DMS114 treated with DMSO at 0.1 percent for 48 hours (cell line): ENCODE results near the gene RERE.

Source experiments
- DNase-seq: peaks from one replicate; lab custom pipeline; 2025; ENCODE audit not compliant: unreplicated experiment; lab: John Stamatoyannopoulos, UW

RERE gene

DNA sequence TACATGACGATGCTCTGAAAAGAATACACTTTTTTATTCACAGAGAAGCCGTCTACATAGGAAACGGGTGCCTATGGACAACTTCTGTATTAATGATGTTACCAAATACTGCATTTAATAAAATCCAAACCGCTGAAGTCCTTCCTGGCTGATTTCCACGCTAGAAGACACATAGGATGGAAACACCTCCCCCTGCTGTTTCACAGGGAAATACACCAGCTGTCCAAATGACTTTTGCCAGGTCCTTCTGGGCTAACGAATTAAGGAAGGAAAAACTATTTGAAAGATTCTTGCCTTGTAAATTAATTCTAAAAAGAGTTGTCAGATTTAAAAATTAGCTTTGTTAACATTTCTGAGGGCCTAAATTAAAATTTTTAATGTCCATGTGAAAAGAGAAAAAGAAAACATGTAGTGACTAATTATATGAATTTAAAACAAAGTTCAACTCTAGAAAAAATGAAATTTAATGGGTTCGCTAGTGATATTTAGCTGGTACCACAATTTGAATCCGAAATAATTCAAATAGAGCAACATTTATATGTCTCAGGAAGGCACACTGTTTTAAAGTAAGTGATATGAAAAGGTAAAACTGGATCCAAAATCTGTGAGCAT, 146.0 kb downstream of the RERE start:
- peak; percentile 37 for DNase-seq

DNA sequence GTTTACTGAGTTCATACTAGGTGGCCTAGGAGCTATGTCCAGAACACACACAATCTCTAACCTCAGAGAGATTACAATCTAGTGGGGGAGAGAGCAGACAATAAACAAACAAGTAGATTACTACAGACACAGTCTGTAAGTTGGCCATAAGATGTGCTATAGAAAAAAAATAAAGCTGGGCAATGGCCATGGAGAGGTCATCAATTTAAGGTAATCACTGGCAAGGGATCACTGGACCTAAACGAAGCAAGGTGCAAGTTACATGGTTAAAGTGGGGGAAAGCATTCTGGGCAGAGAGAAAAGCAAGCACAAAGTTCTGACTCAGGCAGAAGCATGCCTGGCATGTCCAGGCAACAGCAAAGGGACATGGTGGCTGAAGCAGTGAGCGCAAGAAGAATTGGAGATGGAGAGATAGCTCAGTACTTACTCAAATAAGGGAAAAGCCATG, 147.0 kb downstream of the RERE start:
- DNase-seq = no peak

DNA sequence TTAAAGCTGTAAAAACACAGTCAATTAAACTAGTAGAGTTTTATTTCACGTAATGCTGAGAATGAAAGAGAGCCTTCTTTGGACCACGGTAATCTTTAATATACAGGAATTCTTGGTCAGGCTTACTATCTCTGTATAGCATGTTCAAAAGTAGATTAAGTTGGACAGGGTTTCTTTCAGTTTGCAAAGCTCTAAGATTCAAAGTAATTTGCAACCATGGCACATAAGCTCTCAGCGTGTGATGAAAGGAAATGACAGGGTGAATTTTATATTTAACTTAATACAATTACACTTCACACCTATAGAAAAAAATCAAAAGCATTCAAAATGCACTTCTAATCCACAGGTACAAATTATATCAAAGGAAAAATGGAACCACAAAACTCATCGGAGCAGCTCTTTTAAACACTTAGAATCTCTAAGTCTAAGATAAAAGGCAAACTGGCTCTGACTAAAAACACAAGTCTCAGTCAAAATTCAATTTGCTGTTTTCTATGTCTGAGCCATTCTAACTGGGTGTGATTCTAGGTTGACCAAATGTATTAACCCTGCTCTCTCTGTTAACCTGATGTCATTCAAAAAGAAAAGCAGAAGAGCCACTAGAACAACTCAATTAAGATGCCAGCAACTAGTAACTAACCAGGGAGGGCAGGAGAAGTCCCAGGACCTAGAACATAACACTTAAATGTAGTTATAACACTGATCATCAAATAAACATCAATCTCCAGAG, 147.7 kb downstream of the RERE start:
- no peak for DNase-seq

DNA sequence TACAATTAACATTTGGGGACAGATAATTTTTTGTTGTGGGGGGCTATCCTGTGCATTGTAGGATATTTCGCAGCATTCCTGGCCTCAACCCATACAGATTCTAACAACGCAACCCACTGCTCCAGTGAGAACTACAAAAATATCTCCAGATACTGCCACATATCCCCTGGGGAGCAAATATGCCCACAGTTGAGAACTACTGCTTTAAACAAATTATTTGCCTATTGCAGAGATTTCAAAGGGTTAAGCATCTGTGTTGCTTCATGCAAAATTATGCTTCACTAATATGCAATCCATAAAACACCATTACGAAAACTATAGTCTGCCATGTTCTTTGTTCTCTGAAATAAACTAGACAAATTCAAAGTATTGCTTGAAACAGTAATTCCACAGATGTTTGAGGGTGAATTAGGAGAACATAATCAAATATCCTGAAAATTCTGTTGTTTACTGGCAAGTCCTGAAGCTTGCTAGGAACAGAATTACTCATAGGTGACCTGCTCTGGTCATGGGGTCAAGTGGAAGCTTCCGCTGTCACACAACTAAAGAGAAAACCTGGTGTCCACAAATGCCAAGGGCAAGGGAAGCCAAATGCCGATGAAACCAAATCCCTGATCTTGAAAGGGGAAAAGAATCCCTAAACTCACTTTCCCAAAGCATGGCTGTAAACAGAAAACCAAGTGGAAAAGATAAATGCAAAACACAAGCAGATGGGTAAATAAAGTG, 149.4 kb downstream of the RERE start:
- no peak for DNase-seq

DNA sequence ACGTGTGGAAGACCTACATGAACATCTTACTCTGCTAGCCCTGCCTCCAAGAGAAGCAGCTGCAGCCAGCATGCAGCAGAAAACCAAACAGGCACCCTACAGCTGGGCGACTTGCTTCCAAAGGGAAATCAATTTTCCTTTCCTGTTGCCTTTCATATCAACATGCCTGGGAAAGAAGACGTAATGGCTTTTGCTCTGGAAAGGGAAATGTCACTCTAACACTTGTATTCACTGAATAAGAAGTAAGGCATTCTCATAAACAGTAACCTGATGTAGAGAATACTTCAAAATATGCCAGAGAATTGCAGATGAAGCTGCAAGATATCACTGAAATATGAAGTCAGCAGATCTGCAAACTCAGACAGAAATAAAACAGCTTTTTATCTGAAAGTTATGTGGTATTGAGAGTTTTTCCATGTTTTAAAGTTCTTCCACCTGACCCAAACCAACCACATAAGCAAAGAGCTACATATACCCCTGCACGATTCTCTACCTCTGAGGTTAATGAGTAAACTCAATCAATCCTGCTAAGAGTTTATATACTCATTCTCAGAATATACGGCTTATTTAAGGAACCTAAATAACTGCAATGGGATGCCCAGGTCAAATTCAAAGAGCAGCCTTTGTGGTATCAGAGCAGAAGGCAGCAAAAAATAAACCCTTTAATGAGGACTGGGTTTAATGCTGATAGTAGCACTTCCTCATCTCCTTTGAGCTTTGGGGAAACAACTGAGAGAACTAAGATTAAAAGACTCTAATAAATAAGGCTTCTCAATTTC, 150.9 kb downstream of the RERE start:
- DNase-seq = no peak

DNA sequence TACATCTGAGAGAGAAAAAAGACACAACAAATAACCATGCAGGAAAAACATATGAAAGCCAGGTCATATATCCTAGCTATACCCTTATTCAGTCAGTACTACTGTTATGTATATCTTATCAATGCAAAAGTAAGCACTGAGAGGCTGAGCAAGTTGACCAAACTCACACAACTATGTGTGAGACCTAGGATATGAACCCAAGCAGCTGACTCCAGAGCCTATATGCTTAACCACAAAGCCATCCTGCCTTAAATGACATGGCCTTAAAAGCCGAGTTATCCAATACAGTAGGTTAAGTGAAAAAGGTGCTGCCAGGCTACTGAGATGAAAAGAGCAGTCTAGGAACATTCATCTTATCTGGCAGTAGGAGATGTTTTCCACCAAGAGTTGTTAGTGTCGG, 151.6 kb downstream of the RERE start:
- DNase-seq = no peak

DNA sequence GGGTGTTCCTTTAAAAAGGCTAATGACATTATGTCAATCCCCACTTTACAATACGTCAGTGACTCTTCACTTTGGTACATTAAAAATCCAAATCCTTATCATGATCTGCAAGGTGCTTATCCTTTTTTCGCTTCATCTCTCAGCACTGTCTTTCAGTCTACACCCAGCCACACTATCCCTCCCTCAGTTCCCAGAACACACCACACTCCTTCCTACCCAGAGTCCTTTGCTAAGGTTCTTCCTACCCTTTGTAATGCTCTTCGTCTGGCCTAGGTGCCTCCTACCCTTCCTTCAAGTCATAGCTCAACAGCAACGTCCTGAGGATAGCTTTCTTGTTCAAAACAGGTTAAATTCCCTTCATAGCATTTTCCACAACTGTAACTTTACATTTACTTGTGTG, 152.6 kb downstream of the RERE start:
- no peak for DNase-seq

DNA sequence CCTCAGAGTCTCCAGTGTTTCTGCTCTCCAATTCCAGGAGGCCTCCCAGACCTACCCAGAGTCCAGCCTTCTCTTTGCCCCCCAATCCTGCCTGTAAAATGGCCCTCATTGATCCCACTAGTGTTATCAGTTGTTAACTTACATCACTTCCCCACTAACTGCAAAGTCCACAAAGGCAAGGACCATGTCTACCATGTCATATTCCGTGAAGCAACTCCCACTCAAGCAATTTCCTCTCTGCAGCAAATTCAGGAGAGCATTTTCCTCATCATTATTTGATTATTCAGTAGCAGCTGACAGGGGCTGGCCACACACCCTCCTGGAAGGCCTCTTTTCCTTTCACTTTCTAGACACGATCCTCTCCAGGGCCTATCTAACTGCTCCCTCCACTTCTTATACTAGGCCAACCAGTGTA, 153.5 kb downstream of the RERE start:
- DNase-seq = no peak

DNA sequence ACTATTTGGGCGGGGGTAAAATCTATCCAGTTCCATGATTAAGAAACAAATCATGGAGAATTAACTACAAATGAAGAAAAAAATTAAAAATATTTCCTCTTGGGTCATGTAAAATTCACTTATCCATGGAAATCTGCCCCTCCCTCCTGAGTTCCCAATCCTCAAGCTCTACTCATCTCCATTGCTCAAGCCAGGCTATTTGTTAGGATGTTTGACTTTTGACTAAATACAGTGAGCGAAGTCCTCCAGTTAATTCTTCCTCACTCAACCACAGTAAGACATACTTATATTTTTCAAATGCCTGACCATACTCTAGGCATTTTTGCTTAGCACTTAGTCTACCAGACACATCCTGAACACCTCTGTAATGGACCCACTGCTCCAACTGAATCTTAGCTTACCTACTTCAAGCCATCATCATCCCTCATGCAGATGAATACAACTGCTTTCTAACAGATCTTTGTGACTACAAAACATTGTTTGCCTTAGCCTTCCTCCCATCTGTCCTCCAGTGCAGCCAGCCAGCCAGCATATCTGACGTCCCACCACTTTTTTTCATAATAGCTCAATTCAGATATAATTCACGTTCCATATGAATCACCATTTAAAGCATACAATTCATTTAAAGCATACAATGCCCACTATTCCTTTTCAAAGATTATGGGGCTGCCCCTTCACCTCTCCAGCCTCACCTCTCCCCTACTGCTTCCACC, 154.2 kb downstream of the RERE start:
- DNase-seq = no peak

DNA sequence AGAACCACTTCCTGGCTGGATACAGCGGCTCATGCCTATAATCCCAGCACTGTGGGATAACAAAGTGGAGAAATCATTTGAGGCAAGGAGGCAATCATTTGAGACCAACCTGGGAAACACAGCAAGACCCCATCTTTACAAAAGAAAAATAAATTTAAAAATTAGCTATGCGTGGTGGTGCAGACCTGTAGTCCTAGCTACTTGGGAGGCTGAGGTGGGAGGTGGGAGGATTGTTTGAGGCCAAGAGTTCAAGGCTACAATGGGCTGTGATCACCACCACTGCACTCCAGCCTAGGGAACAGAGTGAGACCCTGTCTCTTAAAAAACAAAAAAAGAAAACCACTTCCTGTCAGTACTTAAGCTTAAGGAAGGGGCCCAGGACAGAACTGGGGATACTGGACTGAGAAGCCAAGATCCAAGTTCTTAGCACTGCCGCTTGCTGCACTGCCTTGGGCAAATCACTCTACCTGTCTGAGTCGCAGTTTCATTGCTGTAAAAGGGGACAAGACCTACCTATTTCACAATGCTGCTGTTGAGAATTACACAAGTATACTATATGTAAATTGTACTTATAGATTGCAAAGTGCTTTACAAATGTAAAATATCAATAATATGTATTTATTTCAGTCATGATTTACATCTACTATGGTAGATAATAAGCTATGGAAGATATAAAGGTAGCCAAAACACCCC, 154.9 kb downstream of the RERE start:
- DNase-seq = no peak

DNA sequence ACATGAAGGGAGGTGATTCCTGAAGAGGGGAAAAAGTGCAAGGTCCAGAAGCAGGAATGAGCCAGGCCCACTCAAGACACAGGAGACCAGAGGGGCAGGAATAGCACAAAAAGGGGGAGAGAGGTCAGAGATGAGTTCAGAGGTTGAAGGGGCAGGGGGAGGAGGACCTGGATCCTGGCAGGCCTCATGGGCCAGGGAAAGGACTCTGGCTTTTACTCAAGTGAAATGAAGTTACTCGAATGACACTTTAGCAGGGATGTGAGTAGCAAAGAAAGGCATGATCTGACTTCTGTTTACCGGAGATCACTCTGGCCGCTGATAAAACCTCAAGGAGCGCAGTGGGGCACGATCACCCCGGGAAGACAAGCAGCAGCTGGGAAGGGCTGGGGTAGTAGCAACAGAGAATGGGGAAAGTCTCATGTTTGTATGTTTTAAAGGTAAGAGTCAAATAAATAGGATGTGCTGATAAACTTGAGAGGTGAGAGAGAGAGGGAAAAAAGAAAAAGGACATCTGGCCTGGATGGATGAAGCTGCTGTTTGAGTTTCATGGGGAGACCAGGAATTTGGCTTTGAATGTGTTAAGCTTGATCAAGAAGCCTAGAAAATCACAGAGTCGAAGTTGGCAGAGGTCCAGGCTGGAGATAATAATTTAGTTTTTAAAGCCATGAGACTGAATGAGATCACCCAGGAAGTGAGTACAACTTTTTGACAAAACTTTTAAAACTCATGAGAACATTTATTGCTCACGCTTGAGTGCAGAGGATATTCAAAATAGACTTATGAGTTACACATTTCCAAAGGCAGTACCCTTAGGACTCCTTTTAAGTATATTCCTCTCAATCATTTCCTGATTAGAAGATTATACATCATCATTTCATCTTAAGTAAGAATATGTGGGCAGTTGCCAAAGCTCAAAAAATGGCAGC, 156.0 kb downstream of the RERE start:
- no peak for DNase-seq

DNA sequence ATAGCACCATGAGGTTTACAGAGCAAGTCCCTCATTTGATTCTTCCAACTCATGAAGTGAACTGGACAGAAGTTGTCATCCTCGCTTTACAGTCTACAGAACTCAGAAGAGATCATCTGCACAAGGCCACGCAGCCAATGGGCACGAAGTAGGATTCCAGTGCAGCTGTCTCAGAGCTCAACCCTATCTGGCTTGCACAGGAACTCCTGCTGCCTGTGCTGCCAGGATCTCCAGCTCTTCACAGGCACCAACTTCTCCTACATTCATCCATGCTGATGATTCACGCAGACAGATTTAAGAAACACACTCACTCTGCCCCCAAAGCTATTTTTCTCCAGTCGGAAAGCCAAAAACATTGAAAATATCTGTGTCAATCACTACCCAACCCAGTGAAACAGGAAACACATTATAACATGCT, 157.0 kb downstream of the RERE start:
- DNase-seq = no peak

DNA sequence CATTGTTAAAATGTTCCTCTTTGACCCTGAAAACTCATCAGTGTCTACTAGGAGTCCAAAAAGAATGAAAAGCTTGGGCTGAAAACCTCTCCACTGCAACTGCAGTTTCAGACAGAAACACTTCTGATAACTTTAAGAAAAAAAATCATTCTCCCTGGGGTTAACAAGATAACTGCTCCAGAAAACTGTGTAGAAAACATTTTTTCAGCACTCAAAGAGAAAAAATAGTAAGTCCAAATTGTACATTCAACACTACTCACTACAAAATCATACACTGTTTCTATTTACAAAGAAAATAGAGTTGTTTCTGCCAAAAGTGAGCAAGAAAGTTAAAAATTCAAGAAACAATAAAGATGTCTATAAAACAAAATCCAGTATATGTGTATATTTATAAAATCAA, 157.8 kb downstream of the RERE start:
- DNase-seq = no peak

DNA sequence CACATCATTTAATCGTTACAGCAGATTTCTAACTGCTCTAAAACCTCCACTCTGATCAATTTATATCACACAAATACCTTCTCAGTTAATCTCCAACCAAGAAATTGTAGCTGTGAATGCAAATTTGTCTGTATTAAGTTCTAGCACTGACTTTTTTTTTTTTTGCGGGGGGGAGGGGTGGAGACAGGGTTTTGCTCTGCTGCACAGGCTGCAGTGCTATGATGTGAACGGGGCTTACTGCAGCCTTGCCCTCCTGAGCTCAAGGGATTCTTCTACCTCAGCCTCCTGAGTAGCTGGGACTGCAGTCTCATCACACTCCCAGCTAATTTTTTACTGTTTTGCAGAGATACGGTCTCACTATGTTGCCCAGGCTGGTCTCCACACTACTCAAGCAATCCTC, 163.6 kb downstream of the RERE start:
- DNase-seq = no peak

DNA sequence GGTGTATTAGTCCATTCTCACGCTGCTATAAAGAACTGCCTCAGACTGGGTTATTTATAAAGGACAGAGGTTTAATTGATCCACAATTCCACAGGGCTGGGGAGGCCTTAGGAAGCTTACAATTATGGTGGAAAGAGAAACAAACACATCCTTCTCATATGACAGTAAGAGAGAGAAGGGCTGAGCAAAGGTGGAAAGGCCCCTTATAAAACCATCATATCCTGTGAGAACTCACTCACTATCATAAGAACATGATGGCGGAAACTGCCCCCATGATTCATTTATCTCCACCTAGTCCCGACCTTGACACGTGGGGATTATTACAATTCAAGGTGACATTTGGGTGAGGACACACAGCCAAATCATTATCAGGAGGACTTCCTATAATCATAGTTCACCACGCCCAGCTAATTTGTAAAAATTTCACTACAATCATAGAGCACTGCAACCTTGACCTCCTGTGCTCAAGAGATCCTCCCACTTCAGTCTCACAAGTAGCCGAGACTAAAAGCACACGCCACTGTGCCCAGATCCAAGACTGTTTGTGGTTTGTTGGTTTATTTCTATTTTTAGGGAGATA, 164.9 kb downstream of the RERE start:
- no peak for DNase-seq

DNA sequence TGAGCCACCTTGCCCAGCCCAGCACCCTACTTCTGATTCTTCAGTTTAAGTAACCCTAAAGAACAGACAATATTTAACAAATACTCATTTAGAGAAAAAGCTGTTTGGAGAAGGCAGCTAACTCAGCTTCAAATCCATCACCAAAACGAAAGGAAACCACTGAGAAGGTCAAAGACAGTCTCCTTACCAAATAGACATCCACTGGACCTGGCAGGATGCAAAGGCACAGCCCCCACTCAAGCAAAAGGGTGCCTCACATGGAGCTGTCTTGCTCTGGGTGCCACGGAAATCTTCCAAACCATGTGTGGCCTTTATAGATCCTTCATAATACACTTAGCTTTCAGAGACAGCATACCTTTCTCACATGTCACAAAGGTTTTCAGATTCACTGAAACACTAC, 165.5 kb downstream of the RERE start:
- DNase-seq = no peak

DNA sequence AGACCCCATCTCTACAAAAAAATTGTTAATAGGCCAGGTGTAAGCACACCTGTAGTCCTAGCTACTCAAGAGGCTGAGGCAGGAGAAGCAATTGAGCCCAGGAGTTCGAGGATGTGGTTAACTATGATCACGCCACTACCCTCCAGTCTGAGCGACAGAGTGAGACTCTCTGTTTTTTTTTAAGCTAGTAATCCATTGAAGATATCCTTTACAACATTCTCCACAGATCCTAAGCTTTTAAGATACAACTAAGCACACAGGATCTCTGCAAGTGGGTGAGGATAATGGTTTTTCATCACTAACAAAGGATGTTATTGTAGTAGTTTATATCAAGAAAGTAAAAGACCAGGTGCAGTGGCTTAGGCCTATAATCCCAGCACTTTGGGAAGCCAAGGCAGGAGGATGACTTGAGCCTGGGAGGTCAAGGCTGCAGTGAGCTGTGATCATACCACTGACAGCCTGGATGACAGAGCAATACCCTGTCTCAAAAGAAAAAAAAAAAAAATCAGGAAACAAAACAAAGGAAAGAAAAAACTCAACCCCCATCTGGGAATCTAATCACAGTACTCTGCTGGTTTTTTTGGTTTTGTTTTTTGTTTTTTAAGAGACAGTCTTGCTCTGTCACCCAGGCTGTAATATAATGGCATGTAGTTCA, 166.1 kb downstream of the RERE start:
- DNase-seq = no peak

DNA sequence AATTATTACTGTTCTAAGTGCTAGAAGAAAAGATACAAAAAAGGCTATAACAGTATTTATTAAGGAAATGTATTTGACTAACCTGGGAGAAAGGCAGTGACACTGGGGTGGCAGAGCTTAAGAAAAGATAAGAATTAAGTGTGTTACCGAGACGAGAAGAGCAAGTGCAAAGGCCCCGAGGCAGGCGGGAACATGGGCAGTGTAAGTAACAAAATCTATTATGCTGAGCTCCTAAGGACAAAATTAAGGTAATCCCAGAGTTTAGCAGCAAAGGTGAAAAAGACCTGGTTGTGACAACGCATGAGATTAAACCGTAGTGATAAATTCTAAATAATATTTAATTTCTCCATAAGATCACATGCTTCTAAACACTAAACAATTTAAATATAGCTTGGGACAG, 167.6 kb downstream of the RERE start:
- no peak for DNase-seq
